ENCODE results near the gene PBOV1.

PBOV1 gene

DNA sequence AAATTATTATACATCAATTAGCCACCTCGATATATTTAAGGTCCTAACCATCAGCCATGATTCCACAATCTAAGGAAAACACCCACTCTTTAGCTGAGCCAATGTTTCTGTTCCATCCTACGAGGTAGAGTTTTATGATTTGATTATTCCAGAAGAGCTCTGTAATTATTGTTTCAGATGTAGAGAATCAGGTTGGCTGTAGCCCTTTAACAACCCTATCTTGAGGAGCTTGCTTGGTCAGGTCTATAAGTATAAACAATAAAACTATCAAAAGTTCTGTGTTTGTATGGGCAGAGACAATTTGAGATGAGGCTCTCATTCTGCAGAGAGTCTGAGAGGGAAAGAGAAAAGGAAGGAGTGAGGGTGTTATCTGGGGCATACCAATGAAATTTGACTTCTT lies at the start of gene PBOV1:
Gene PBOV1, minus strand, starts transcription at position 43 of the 400 bp plus-strand sequence. CDS start 96 bp downstream, outside the sequence.
- no peak for DNase-seq (ENCODE audit: low read depth)

- DNase-seq (ENCODE audit: low read depth) = no peak
Observed at GRCh38 chr6:138266095-138266494, 47.8 kb upstream of the PBOV1 start.

GRCh38 chr6:138264372-138264880 lies 46.1 kb upstream of the PBOV1 start:
- no peak for DNase-seq (ENCODE audit: low read depth)

GRCh38 chr6:138263963-138264362 lies 45.7 kb upstream of the PBOV1 start:
- no peak for DNase-seq (ENCODE audit: low read depth)

GRCh38 chr6:138261116-138261780 lies 43.0 kb upstream of the PBOV1 start:
- DNase-seq (ENCODE audit: low read depth) = no peak

- DNase-seq (ENCODE audit: low read depth) = no peak
Observed at GRCh38 chr6:138258991-138259390, 40.7 kb upstream of the PBOV1 start.

DNA sequence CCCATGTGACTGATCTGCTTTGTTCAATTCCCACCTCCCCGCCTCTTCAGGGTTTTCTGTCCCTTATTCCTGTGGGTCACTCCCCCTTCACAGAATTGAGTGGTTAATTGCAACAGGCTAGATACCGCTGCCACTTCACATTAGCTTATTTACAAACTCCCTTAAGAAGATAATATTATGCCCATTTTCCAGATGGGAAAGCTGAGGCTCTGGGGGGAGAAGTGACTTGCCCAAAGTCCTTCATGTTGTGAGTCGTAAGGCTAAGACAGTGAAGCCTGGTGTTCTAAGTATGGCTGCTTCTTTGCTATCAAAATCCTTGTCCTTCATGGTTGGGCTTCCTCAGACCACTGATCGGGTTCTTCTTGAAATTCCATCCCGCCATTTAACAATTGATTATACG lies 39.9 kb upstream of the PBOV1 start:
- DNase-seq (ENCODE audit: low read depth) = no peak

DNA sequence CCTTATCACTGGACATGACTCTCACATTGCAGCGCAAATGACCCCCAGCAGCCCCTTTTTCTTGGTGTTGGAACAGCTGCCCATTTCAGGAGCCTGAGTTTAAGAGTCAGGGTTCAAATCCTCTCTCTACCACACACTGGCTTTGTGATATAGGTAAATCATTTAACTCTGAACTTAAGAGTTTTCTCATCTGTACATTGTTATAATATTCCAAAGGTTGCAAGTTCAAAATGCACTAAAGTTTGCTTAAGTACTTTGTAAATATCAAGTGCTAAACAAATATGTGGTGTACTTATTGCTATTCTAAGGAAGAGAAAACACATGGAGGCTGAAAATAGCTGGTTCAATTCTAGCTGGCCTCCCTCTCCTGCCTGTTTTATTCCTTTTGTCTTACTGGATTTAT lies 39.3 kb upstream of the PBOV1 start:
- no peak for DNase-seq (ENCODE audit: low read depth)

DNA sequence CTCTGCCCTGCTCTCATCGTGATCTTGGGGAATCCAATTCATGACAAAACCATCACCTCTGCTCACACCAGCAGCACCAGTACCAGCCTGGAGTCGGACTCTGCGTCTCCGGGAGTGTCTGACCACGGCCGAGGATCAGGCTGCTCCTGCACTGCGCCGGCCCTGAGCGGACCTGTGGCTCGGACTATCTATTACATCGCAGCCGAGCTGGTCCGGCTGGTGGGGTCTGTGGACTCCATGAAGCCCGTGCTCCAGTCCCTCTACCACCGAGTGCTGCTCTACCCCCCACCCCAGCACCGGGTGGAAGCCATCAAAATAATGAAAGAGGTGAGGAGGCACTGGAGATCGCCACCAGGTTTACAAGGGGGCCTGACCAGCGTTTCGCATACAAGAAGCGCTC lies 37.2 kb upstream of the PBOV1 start:
- no peak for DNase-seq (ENCODE audit: low read depth)

DNA sequence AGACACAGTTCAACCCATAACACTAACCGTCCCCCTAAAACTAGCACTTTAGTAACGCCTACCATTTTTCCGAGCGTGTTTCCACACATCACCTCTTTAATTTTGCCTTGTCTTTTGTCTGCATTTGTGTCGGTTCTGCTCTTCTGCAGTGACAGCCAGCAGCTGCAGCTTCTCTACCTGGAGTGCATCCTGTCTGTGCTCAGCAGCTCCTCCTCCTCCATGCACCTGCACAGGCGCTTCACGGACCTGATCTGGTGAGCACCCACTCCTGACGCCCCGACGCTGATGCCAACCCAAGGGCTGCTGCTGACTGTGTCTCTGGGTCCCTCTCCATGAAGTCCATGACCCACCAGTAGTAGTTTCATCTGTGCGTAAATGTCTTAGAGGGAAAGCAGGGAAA lies 35.4 kb upstream of the PBOV1 start:
- no peak for DNase-seq (ENCODE audit: low read depth)

- peak; percentile 73 for DNase-seq (ENCODE audit: low read depth)
Observed at GRCh38 chr6:138250513-138251247, 32.4 kb upstream of the PBOV1 start.

GRCh38 chr6:138250053-138250452 lies 31.8 kb upstream of the PBOV1 start:
- DNase-seq (ENCODE audit: low read depth) = no peak

GRCh38 chr6:138248878-138249277 lies 30.6 kb upstream of the PBOV1 start:
- DNase-seq (ENCODE audit: low read depth) = no peak

- no peak for DNase-seq (ENCODE audit: low read depth)
Observed at GRCh38 chr6:138248011-138248410, 29.7 kb upstream of the PBOV1 start.

DNA sequence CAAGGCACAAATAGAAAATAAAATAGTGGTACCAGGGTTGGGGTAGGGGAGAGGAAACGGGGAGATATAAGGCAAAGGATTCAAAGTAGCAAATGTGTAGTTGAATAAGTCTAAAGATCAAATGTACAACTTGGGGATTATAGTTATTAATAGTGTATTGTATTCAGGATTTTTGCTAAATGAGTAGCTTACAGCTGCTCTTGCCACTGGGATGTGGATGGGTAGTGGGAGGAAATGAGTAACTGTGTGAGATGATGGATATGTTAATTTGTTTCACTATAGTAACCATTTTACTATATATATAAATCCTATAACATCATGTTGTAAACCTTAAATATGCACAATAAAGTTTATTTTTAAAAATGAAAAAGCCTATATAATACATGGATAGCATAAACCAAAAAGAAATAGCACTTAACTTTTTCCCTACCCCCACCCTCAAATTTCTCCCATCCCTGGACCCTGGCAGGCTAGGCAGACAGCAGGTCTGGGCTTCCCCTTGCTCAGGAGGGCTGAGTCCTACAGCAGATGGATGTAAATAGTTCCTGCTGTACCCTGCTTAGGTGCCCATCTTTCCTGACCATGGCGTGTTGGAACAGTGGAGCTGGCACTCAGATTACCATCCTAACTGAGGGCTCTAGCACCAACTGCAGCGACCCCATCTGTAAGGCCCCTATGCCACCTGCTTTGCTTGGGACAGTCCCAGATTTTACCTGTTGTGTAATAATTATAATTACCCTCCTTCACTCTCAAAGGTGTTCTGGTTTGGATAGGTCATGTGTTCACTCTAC lies 28.6 kb upstream of the PBOV1 start:
- no peak for DNase-seq (ENCODE audit: low read depth)

- DNase-seq (ENCODE audit: low read depth) = no peak
Observed at GRCh38 chr6:138245751-138246150, 27.5 kb upstream of the PBOV1 start.

GRCh38 chr6:138242987-138243592 lies 24.8 kb upstream of the PBOV1 start:
- no peak for DNase-seq (ENCODE audit: low read depth)

DNA sequence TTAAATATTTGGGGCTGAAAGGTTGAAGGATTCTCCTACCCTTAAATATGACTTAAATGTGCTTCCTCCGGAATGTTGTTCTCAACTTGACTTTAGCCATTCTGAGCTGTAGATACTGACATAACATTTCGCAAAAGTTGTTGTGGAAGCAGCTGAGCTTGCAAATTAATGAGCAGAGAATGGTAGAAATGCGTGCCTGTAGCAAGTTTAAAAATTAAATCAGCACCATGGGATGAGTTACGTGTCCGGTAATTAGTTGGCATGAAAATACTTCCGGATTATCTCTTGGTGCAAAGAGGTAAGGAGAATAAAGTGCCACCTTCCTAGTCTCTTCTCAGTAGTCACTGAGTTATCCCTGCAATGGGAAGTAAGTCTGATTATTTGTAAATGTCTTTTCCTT lies 23.6 kb upstream of the PBOV1 start:
- no peak for DNase-seq (ENCODE audit: low read depth)

GRCh38 chr6:138241381-138241780 lies 23.1 kb upstream of the PBOV1 start:
- DNase-seq (ENCODE audit: low read depth) = no peak

GRCh38 chr6:138240476-138241245 lies 22.4 kb upstream of the PBOV1 start:
- DNase-seq (ENCODE audit: low read depth) = no peak

GRCh38 chr6:138239774-138240173 lies 21.5 kb upstream of the PBOV1 start:
- no peak for DNase-seq (ENCODE audit: low read depth)

GRCh38 chr6:138238368-138238767 lies 20.1 kb upstream of the PBOV1 start:
- no peak for DNase-seq (ENCODE audit: low read depth)

Measured in stromal cell of bone marrow (primary cell).